GM21717 (cell line): ENCODE data around the gene BFSP2.

Experiments
- ATAC-seq: cut with Tn5 transposase; IDR thresholded peaks from one replicate; pipeline ENCODE4 v1.9.1; 2021; ENCODE audit warnings: mild to moderate bottlenecking, moderate library complexity; ENCODE audit not compliant: unreplicated experiment

Gene BFSP2

GRCh38 chr3:133414021-133414392, 14.2 kb downstream of the BFSP2 start:
- no peak for ATAC-seq

GRCh38 chr3:133418361-133418760, 18.5 kb downstream of the BFSP2 start:
- ATAC-seq = no peak

- ATAC-seq = no peak
Measured at GRCh38 chr3:133419151-133419909, 19.5 kb downstream of the BFSP2 start.

GRCh38 chr3:133424937-133425869, 25.3 kb downstream of the BFSP2 start:
- ATAC-seq = peak; percentile 45

- ATAC-seq = no peak
Measured at GRCh38 chr3:133425898-133426297, 26.0 kb downstream of the BFSP2 start.

- no peak for ATAC-seq
Measured at GRCh38 chr3:133426721-133427120, 26.9 kb downstream of the BFSP2 start.

- no peak for ATAC-seq
Measured at GRCh38 chr3:133428552-133428951, 28.7 kb downstream of the BFSP2 start.

GRCh38 chr3:133429063-133429462, 29.2 kb downstream of the BFSP2 start:
- ATAC-seq = no peak

GRCh38 chr3:133439563-133439962, 39.7 kb downstream of the BFSP2 start:
- no peak for ATAC-seq

- no peak for ATAC-seq
Measured at GRCh38 chr3:133440652-133441051, 40.8 kb downstream of the BFSP2 start.

GRCh38 chr3:133441867-133442270, 42.0 kb downstream of the BFSP2 start:
- peak; percentile 67 for ATAC-seq

- no peak for ATAC-seq
Measured at GRCh38 chr3:133442518-133442917, 42.7 kb downstream of the BFSP2 start.

- no peak for ATAC-seq
Measured at GRCh38 chr3:133443649-133444422, 44.0 kb downstream of the BFSP2 start.

- ATAC-seq = no peak
Measured at GRCh38 chr3:133444423-133444774, 44.5 kb downstream of the BFSP2 start.

GRCh38 chr3:133445108-133445507, 45.3 kb downstream of the BFSP2 start:
- no peak for ATAC-seq

- ATAC-seq = no peak
Measured at GRCh38 chr3:133447750-133448477, 48.1 kb downstream of the BFSP2 start.

GRCh38 chr3:133448478-133449122, 48.7 kb downstream of the BFSP2 start:
- ATAC-seq = peak; percentile 93

- no peak for ATAC-seq
Measured at GRCh38 chr3:133451309-133451708, 51.5 kb downstream of the BFSP2 start.

GRCh38 chr3:133452641-133453319, 52.9 kb downstream of the BFSP2 start:
- no peak for ATAC-seq

- ATAC-seq = no peak
Measured at GRCh38 chr3:133453383-133453782, 53.5 kb downstream of the BFSP2 start.
